GM23248 (cell line): ENCODE results near the gene MYOG. TPM values are rescaled to one million over a fixed set of nuclear protein-coding genes. Genes with fewer than 3 reads are reported as not detected.

Experiments
- DNase-seq: peaks from one replicate; pipeline ENCODE4 v3.0.0-alpha.2; 2015
- H2AFZ ChIP-seq: fragments of 200-600 bp; sonication (generic); 2 replicates; pipeline ENCODE4 v1.6.1; 2016; ENCODE audit warnings: antibody characterized with exemption
- H3F3A ChIP-seq: fragments of 200-600 bp; sonication (generic); 2 replicates; pipeline ENCODE4 v1.6.1; 2016; ENCODE audit warnings: mild to moderate bottlenecking, antibody characterized with exemption, mixed run types; ENCODE audit not compliant: insufficient read depth
- H3K27ac ChIP-seq: fragments of 200-600 bp; sonication (generic); 2 replicates; pipeline ENCODE4 v1.5.1; 2016; ENCODE audit warnings: mild to moderate bottlenecking
- H3K27me3 ChIP-seq: fragments of 200-600 bp; sonication (generic); replicated peaks from 2 replicates; pipeline ENCODE4 v1.6.1; 2016; ENCODE audit warnings: mild to moderate bottlenecking; ENCODE audit not compliant: insufficient read depth
- H3K36me3 ChIP-seq: fragments of 200-600 bp; sonication (generic); 2 replicates; pipeline ENCODE4 v1.6.1; 2016; ENCODE audit warnings: low read depth, mild to moderate bottlenecking
- H3K4me1 ChIP-seq: fragments of 200-600 bp; sonication (generic); 2 replicates; pipeline ENCODE4 v1.6.1; 2016; ENCODE audit warnings: mild to moderate bottlenecking; ENCODE audit not compliant: insufficient read depth
- H3K4me2 ChIP-seq: fragments of 200-600 bp; sonication (generic); one replicate; pipeline ENCODE4 v1.6.1; 2016; ENCODE audit warnings: mild to moderate bottlenecking; ENCODE audit not compliant: unreplicated experiment
- H3K4me3 ChIP-seq: fragments of 200-600 bp; sonication (generic); 2 replicates; pipeline ENCODE4 v1.5.1; 2016; ENCODE audit warnings: mild to moderate bottlenecking
- H3K79me2 ChIP-seq: fragments of 200-600 bp; sonication (generic); 2 replicates; pipeline ENCODE4 v1.6.1; 2016; ENCODE audit warnings: mild to moderate bottlenecking; ENCODE audit not compliant: insufficient read depth
- H3K9ac ChIP-seq: fragments of 200-600 bp; sonication (generic); 2 replicates; pipeline ENCODE4 v1.6.1; 2016; ENCODE audit warnings: mild to moderate bottlenecking
- H3K9me2 ChIP-seq: fragments of 200-600 bp; sonication (generic); 2 replicates; pipeline ENCODE4 v1.6.1; 2016; ENCODE audit warnings: mixed run types, mild to moderate bottlenecking, moderate library complexity; ENCODE audit not compliant: insufficient read depth
- H3K9me3 ChIP-seq: fragments of 200-600 bp; sonication (generic); one replicate; pipeline ENCODE4 v1.6.1; 2017; ENCODE audit warnings: low read depth
- H4K20me1 ChIP-seq: fragments of 200-600 bp; sonication (generic); 2 replicates; pipeline ENCODE4 v1.6.0; 2016; ENCODE audit not compliant: insufficient read depth
- EZH2 ChIP-seq: fragments of 200-600 bp; sonication (generic); IDR thresholded peaks from 2 replicates; pipeline ENCODE4 v1.6.1; 2018; ENCODE audit warnings: antibody characterized with exemption, mild to moderate bottlenecking; ENCODE audit not compliant: insufficient read depth, poor library complexity, severe bottlenecking
- EZH2phosphoT487 ChIP-seq: fragments of 200-600 bp; sonication (generic); IDR thresholded peaks from 2 replicates; pipeline ENCODE4 v1.6.1; 2018; ENCODE audit warnings: antibody characterized with exemption, moderate library complexity, mild to moderate bottlenecking, low read depth; ENCODE audit not compliant: insufficient read depth
- WGBS, 2 experiments: methylation state at CpG; one replicate each; pipeline ENCODE4 v1.1.6; 2015 to 2017; ENCODE audit warnings: low lambda C conversion rate in 2 of 2, low coverage in 1 of 2; ENCODE audit errors: missing lambda C conversion rate in 2 of 2; 5-methylcytosine and 5-hydroxymethylcytosine counted together
- in situ Hi-C: fragments of 300-500 bp; cut with MboI; formaldehyde crosslinking; loops from 2 replicates; pipeline ENCODE4 v1.15.0; 2020
- polyA plus RNA-seq: library from polyadenylated mRNA; unstranded; fragments of >200 nt; fragmentation: Nextera tagmentation; extraction: Ambion mirVana; gene quantifications from 2 replicates; pipeline ENCODE4 v1.2.1, GENCODE V29; 2016
- total RNA-seq: library from RNA; depleted of rRNA; stranded (reverse); fragments of >200 nt; shearing (Covaris generic); gene quantifications from 2 replicates; pipeline ENCODE4 v1.2.3, GENCODE V29; 2014

The MYOG gene
- total and polyA plus RNA-seq, 2 experiments from 2014 or later, result not detected

- Histone ChIP-seq H3K9me3 (no peaks in the 10 kb centered on the region), H3K27me3 (no peaks in the 10 kb centered on the region), H3K79me2 (no peaks in the 10 kb centered on the region), H3K36me3 (no peaks in the 10 kb centered on the region; the same call in 1 of the 2 replicates), H3K9ac (no peak overlapping the region), H2AFZ (no peak overlapping the region), H4K20me1 (no peaks in the 10 kb centered on the region), H3K4me3 (no peak overlapping the region), H3F3A (peaks cover 26% of the 10 kb centered on the region), H3K9me2 (no peaks in the 10 kb centered on the region), H3K27ac (no peak overlapping the region), H3K4me1 (peaks cover 17% of the 10 kb centered on the region), H3K4me2 (no peak overlapping the region)
- DNase-seq, result no peak
- in situ Hi-C loops, result no loop called here
- TF ChIP-seq EZH2phosphoT487 (no peak), EZH2 (no peak)
- 88 to 92% methylated on average over 5 of the region's 5 CpGs for WGBS, 2 experiments
Observed at GRCh38 chr1:203054642-203055041, 31.2 kb downstream of the MYOG start.

GRCh38 chr1:203054184-203054583 is 31.6 kb downstream of the MYOG start:
- in situ Hi-C loops, result no loop called here
- Histone ChIP-seq H3K4me2 (no peak overlapping the region), H3K27me3 (no peaks in the 10 kb centered on the region), H2AFZ (no peak overlapping the region), H3K36me3 (no peaks in the 10 kb centered on the region; the same call in 1 of the 2 replicates), H3K9me3 (no peaks in the 10 kb centered on the region), H3K27ac (no peak overlapping the region), H3K4me1 (peaks cover 17% of the 10 kb centered on the region), H3K4me3 (no peak overlapping the region), H3K9me2 (no peaks in the 10 kb centered on the region), H3K9ac (no peak overlapping the region), H3F3A (peaks cover 26% of the 10 kb centered on the region), H3K79me2 (no peaks in the 10 kb centered on the region), H4K20me1 (no peaks in the 10 kb centered on the region)
- TF ChIP-seq EZH2 (no peak), EZH2phosphoT487 (no peak)
- 83 to 88% methylated on average over 1 of the region's 1 CpG for WGBS, 2 experiments
- no peak for DNase-seq

DNA sequence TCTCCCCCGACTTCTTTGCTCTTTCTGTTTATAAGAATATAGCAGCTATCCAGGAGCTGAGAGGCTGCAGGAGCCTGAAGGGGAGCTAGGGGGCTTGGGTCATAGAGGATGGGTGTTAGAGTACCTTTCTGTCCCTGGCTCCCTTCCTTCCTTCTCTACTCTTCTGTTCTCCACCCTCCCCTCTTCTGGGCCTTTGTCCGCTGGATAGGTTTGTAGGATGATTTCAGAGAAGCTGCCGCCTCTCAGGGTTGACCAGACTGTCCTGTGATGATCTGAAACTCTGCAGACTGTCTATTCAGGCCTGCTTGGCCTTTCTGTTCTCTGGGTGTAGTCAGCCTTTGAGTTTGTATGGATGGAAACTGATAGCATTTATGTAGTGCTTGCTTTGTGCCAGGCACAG is 33.2 kb downstream of the MYOG start:
- in situ Hi-C loops, result no loop called here

DNA sequence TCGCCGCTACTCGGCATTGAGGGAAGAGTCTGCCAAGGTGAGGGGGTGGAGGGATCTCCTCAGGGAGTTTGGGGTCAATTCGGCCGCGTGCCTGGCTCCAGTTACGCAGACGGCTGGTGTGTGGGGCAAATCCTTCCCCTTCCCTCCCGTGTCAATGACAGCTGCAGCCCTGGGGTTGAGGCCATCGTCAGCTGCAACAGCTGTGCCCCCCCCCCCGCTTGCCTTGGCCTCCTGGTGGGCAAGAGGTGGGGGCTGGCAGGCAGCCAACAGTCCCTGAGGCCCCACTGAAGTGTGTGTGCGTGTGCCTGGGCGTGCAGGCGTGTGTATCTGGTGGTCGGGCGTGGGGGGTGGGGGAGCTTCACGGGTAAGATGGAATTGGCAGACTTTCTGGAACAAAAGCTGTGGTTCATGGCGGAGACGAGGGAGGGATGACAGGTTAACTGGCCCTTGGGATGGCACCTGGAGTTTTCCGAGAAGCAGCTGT is 33.9 kb downstream of the MYOG start:
- H3K27ac ChIP-seq, result no peak overlapping the region
- no peak overlapping the region for H2AFZ ChIP-seq
- no peak overlapping the region for H3K4me2 ChIP-seq
- TF ChIP-seq EZH2 (no peak), EZH2phosphoT487 (no peak)
- H3K9me3 ChIP-seq, result no peaks in the 10 kb centered on the region
- H3K79me2 ChIP-seq, result no peaks in the 10 kb centered on the region
- no peaks in the 10 kb centered on the region for H3K9me2 ChIP-seq
- 77 to 82% methylated on average over 17 to 20 of the region's 20 CpGs for WGBS, 2 experiments
- in situ Hi-C loops, result no loop called here
- no peaks in the 10 kb centered on the region for H4K20me1 ChIP-seq
- no peak overlapping the region for H3K9ac ChIP-seq
- no peak for DNase-seq
- H3K36me3 ChIP-seq, result no peaks in the 10 kb centered on the region; the same call in 1 of the 2 replicates
- no peak overlapping the region for H3K4me3 ChIP-seq
- H3K27me3 ChIP-seq, result no peaks in the 10 kb centered on the region
- peaks cover 8% of the 10 kb centered on the region for H3F3A ChIP-seq
- peaks cover 10% of the 10 kb centered on the region for H3K4me1 ChIP-seq

More for the DNA sequence above, 33.2 kb downstream of the MYOG start:
- Histone ChIP-seq H3K27ac (no peak overlapping the region), H3F3A (peaks cover 14% of the 10 kb centered on the region), H3K79me2 (no peaks in the 10 kb centered on the region), H3K4me1 (peaks cover 5% of the 10 kb centered on the region), H3K4me3 (no peak overlapping the region), H3K9me3 (no peaks in the 10 kb centered on the region), H3K9ac (no peak overlapping the region), H4K20me1 (no peaks in the 10 kb centered on the region), H3K9me2 (no peaks in the 10 kb centered on the region), H2AFZ (no peak overlapping the region), H3K4me2 (no peak overlapping the region), H3K36me3 (no peaks in the 10 kb centered on the region; the same call in 1 of the 2 replicates), H3K27me3 (no peaks in the 10 kb centered on the region)
- no peak for DNase-seq
- 95 to 97% methylated on average over 3 of the region's 3 CpGs for WGBS, 2 experiments
- TF ChIP-seq EZH2, result no peak
- TF ChIP-seq EZH2phosphoT487, result no peak

GRCh38 chr1:203050826-203051225 is 35.0 kb downstream of the MYOG start:
- 89 to 92% methylated on average over 4 of the region's 4 CpGs for WGBS, 2 experiments
- Histone ChIP-seq H3F3A (peaks cover 11% of the 10 kb centered on the region), H3K9me2 (no peaks in the 10 kb centered on the region), H3K9me3 (no peaks in the 10 kb centered on the region), H4K20me1 (no peaks in the 10 kb centered on the region), H3K36me3 (no peaks in the 10 kb centered on the region; the same call in 1 of the 2 replicates), H3K27ac (no peak overlapping the region), H3K4me2 (no peak overlapping the region), H3K4me1 (peaks cover 18% of the 10 kb centered on the region), H3K4me3 (no peak overlapping the region), H3K27me3 (no peaks in the 10 kb centered on the region), H2AFZ (no peak overlapping the region), H3K79me2 (no peaks in the 10 kb centered on the region), H3K9ac (no peak overlapping the region)
- no peak for DNase-seq
- no peak for TF ChIP-seq EZH2phosphoT487
- no peak for TF ChIP-seq EZH2
- in situ Hi-C loops, result no loop called here
